ENCODE data around the gene SESN3. TPM values are rescaled to one million over a fixed set of nuclear protein-coding genes. Genes with fewer than 3 reads are reported as not detected.

Gene SESN3
- total RNA-seq, 1 experiment from 2014 or later = 36.8 TPM

GRCh38 chr11:95253141-95253540 is 22.1 kb upstream of the SESN3 start:
- H3K9me3 ChIP-seq (ENCODE audit: control insufficient read depth, low read depth, low read length) = no peaks in the 10 kb centered on the region
- H3K4ac ChIP-seq (ENCODE audit: low read depth, low read length) = no peak overlapping the region
- H2BK20ac ChIP-seq (ENCODE audit: low read depth, low read length, poor library complexity, severe bottlenecking) = no peak overlapping the region
- H3K27ac ChIP-seq (ENCODE audit: insufficient read length, low read depth, low read length) = no peak overlapping the region
- Mint-ChIP-seq H3K27ac (peak overlapping the region in 2 of 3 experiments; percentile 1 to 20; a peak in 3 of 7 replicates), H3K4me1 (peaks cover 69 to 73% of the 10 kb centered on the region in 2 experiments), H3K36me3 (ENCODE audit: insufficient read depth in 1 of 3, low read depth in 3 of 3) (no peaks in the 10 kb centered on the region), H3K4me3 (no peak overlapping the region), H3K27me3 (ENCODE audit: low read depth) (no peaks in the 10 kb centered on the region), H3K9me3 (no peaks in the 10 kb centered on the region)
- no peak overlapping the region for H3K4me2 ChIP-seq (ENCODE audit: insufficient read depth, insufficient read length, low read length)
- H2BK12ac ChIP-seq (ENCODE audit: insufficient read length, low read depth, low read length) = no peak overlapping the region
- H3K9ac ChIP-seq (ENCODE audit: extremely low read depth, insufficient read length, low read length) = no peak overlapping the region
- no peak overlapping the region for H3K18ac ChIP-seq (ENCODE audit: insufficient read length, low read depth, low read length)
- TF ChIP-seq, protein P1, sequence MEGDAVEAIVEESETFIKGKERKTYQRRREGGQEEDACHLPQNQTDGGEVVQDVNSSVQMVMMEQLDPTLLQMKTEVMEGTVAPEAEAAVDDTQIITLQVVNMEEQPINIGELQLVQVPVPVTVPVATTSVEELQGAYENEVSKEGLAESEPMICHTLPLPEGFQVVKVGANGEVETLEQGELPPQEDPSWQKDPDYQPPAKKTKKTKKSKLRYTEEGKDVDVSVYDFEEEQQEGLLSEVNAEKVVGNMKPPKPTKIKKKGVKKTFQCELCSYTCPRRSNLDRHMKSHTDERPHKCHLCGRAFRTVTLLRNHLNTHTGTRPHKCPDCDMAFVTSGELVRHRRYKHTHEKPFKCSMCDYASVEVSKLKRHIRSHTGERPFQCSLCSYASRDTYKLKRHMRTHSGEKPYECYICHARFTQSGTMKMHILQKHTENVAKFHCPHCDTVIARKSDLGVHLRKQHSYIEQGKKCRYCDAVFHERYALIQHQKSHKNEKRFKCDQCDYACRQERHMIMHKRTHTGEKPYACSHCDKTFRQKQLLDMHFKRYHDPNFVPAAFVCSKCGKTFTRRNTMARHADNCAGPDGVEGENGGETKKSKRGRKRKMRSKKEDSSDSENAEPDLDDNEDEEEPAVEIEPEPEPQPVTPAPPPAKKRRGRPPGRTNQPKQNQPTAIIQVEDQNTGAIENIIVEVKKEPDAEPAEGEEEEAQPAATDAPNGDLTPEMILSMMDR (conservative IDR thresholded peaks at IDR 0.05) = no peak
- no peak overlapping the region for H2BK120ac ChIP-seq (ENCODE audit: low read depth, low read length, poor library complexity, severe bottlenecking)
- H3K79me2 ChIP-seq (ENCODE audit: insufficient read depth, low read length) = no peaks in the 10 kb centered on the region
- no peaks in the 10 kb centered on the region for H3K23me2 ChIP-seq (ENCODE audit: insufficient read length, low read depth, low read length, poor library complexity, severe bottlenecking)
- H3K79me1 ChIP-seq (ENCODE audit: insufficient read depth, low read depth, low read length, poor library complexity, severe bottlenecking) = no peaks in the 10 kb centered on the region
- H3K4me1 ChIP-seq (ENCODE audit: insufficient read depth, low read length) = peaks cover 32% of the 10 kb centered on the region
- H3K14ac ChIP-seq (ENCODE audit: insufficient read depth, low read length) = no peak overlapping the region
- WGBS (ENCODE audit: extremely low coverage, insufficient read length, low lambda C conversion rate) = no CpG with 5 or more reads among the region's 2 CpGs
- H2BK5ac ChIP-seq (ENCODE audit: insufficient read length, low read length) = no peak overlapping the region
- no peak overlapping the region for H4K5ac ChIP-seq (ENCODE audit: insufficient read length, low read depth, low read length)
- no peak for DNase-seq
- no peak overlapping the region for H2BK15ac ChIP-seq (ENCODE audit: low read depth, low read length)
- H4K91ac ChIP-seq (ENCODE audit: insufficient read length, low read depth, low read length) = no peak overlapping the region
- H4K8ac ChIP-seq (replicated peaks; ENCODE audit: insufficient read length, low read depth, low read length) = no peak overlapping the region
- no peaks in the 10 kb centered on the region for H4K20me1 ChIP-seq (ENCODE audit: control insufficient read depth, insufficient read depth, insufficient read length)
- H3K23ac ChIP-seq (ENCODE audit: insufficient read length, low read depth, low read length) = no peak overlapping the region
- no peak overlapping the region for H3K56ac ChIP-seq (ENCODE audit: insufficient read length, low read depth, low read length)
- no peak overlapping the region for H2AK5ac ChIP-seq (ENCODE audit: insufficient read length, low read length)
- H2AFZ ChIP-seq (ENCODE audit: low read length) = no peak overlapping the region
- no peak overlapping the region for H3T11ph ChIP-seq (ENCODE audit: low read length)
- H3K27me3 ChIP-seq (ENCODE audit: insufficient read depth, low read length) = no peaks in the 10 kb centered on the region

Data from H9 (cell line).